ENCODE measurements around the gene PECR. TPM values are rescaled to one million over a fixed set of nuclear protein-coding genes. Genes with fewer than 3 reads are reported as not detected.
A peak's percentile ranks its signal among the peaks of the same experiment; 100 is the strongest.

Gene PECR
- total and polyA plus RNA-seq, 9 of the 15 experiments (the other 6 are each of a cell fraction or from before 2014, with no cell fraction given), result 1.1 to 10.3 (median 8.2) TPM

- TF ChIP-seq REST (IDR thresholded peaks at IDR 0.05; ENCODE audit: borderline replicate concordance), result peak; percentile 43; the same call in 1 of the 2 replicates
- no peak for TF ChIP-seq REST (CRISPR knock-in tag; IDR thresholded peaks at IDR 0.05; ENCODE audit: low read depth)
- TF ChIP-seq SIN3B (IDR thresholded peaks at IDR 0.05; ENCODE audit: low read depth), result no peak
- TF ChIP-seq KLF13 (tag; IDR thresholded peaks at IDR 0.05; ENCODE audit: borderline replicate concordance, low read depth), result no peak
- TF ChIP-seq RREB1 (CRISPR knock-in tag; IDR thresholded peaks at IDR 0.05), result no peak
- TF ChIP-seq KLF10 (CRISPR knock-in tag; IDR thresholded peaks at IDR 0.05), result no peak
- TF ChIP-seq ZNF717 (CRISPR knock-in tag; IDR thresholded peaks at IDR 0.05), result no peak
- no peak for TF ChIP-seq NONO (IDR thresholded peaks at IDR 0.05; ENCODE audit: low read depth in 2 of 2, low read length in 1 of 2)
- no peak for TF ChIP-seq CXXC5 (CRISPR knock-in tag; IDR thresholded peaks at IDR 0.05)
- TF ChIP-seq ZKSCAN8 (CRISPR knock-in tag; IDR thresholded peaks at IDR 0.05), result no peak
- no peak for TF ChIP-seq MIER1 (IDR thresholded peaks at IDR 0.05; ENCODE audit: low read depth)
- TF ChIP-seq HDGF (IDR thresholded peaks at IDR 0.05), result no peak
- TF ChIP-seq E2F5 (CRISPR knock-in tag; IDR thresholded peaks at IDR 0.05), result no peak
Observed at GRCh38 chr2:216023055-216023648, 58.5 kb downstream of the PECR start (continued).
